ENCODE results near the gene SSB. TPM values are rescaled to one million over a fixed set of nuclear protein-coding genes. Genes with fewer than 3 reads are reported as not detected.

Gene SSB
- total RNA-seq, 1 experiment from 2014 or later, result 108 TPM

- CTCF ChIA-PET, result no interaction called here
- POLR2A ChIA-PET (ENCODE audit: unreplicated experiment), result no interaction called here
- H3K36me3 ChIP-seq (ENCODE audit: low read depth, low read length), result no peaks in the 10 kb centered on the region
- no peaks in the 10 kb centered on the region for H3K9me3 ChIP-seq (ENCODE audit: low read length)
- H3K27ac ChIP-seq (ENCODE audit: low read length), result no peak overlapping the region
- no peak overlapping the region for H3K4me2 ChIP-seq (ENCODE audit: low read length)
- no peak overlapping the region for H3K9ac ChIP-seq (ENCODE audit: low read length)
- H4K20me1 ChIP-seq (ENCODE audit: low read length), result no peaks in the 10 kb centered on the region
- H2AFZ ChIP-seq (ENCODE audit: low read length), result no peak overlapping the region
- no peak for DNase-seq
- no peaks in the 10 kb centered on the region for H3K27me3 ChIP-seq (ENCODE audit: low read length)
- H3K4me1 ChIP-seq (ENCODE audit: insufficient read depth, low read length), result 0 out of 2 replicates have a peak, but pooled peaks cover under 1% of the 10 kb centered on the region
- no TSS peak for BruUV-seq (replicated peaks)
- no peak for TF ChIP-seq EZH2phosphoT487 (IDR thresholded peaks at IDR 0.05; ENCODE audit: borderline replicate concordance, low read length)
- TF ChIP-seq EZH2 (IDR thresholded peaks at IDR 0.05; ENCODE audit: low read length, unreplicated experiment), result no peak
- TF ChIP-seq CTCF (conservative IDR thresholded peaks at IDR 0.05; ENCODE audit: low read depth, low read length), result no peak
- H3K79me2 ChIP-seq (ENCODE audit: low read length), result no peaks in the 10 kb centered on the region
- ATAC-seq, result no peak
- H3K9me2 ChIP-seq (replicated peaks; ENCODE audit: low read length), result no peaks in the 10 kb centered on the region
- no peaks in the 10 kb centered on the region for H3F3A ChIP-seq (ENCODE audit: low read length, unreplicated experiment)
- no peak overlapping the region for H3K4me3 ChIP-seq (ENCODE audit: low read length)
- intact Hi-C loops (cut with micrococcal nuclease), result no loop called here
Measured at GRCh38 chr2:169772651-169773050, 26.0 kb upstream of the SSB start.

GRCh38 chr2:169775354-169775753, 23.3 kb upstream of the SSB start:
- H3F3A ChIP-seq (ENCODE audit: low read length, unreplicated experiment), result no peaks in the 10 kb centered on the region
- H3K36me3 ChIP-seq (ENCODE audit: low read depth, low read length), result no peaks in the 10 kb centered on the region
- TF ChIP-seq EZH2phosphoT487 (IDR thresholded peaks at IDR 0.05; ENCODE audit: borderline replicate concordance, low read length) (no peak), CTCF (conservative IDR thresholded peaks at IDR 0.05; ENCODE audit: low read depth, low read length) (no peak)
- H3K9ac ChIP-seq (ENCODE audit: low read length), result no peak overlapping the region
- no peaks in the 10 kb centered on the region for H3K9me3 ChIP-seq (ENCODE audit: low read length)
- no peaks in the 10 kb centered on the region for H3K27me3 ChIP-seq (ENCODE audit: low read length)
- peak overlapping the region; percentile 65; the same call in 1 of the 2 replicates for H2AFZ ChIP-seq (ENCODE audit: low read length)
- no peak for DNase-seq
- no peak for ATAC-seq
- H3K4me1 ChIP-seq (ENCODE audit: insufficient read depth, low read length), result no peaks in the 10 kb centered on the region
- BruUV-seq (replicated peaks), result no TSS peak
- no peak overlapping the region for H3K4me3 ChIP-seq (ENCODE audit: low read length)
- no peak overlapping the region for H3K4me2 ChIP-seq (ENCODE audit: low read length)
- H3K9me2 ChIP-seq (replicated peaks; ENCODE audit: low read length), result no peaks in the 10 kb centered on the region
- ChIA-PET CTCF (no interaction called here), POLR2A (ENCODE audit: unreplicated experiment) (no interaction called here)
- no peaks in the 10 kb centered on the region for H3K79me2 ChIP-seq (ENCODE audit: low read length)
- no peak overlapping the region for H3K27ac ChIP-seq (ENCODE audit: low read length)
- intact Hi-C loops (cut with micrococcal nuclease), result no loop called here
- no peaks in the 10 kb centered on the region for H4K20me1 ChIP-seq (ENCODE audit: low read length)

DNA sequence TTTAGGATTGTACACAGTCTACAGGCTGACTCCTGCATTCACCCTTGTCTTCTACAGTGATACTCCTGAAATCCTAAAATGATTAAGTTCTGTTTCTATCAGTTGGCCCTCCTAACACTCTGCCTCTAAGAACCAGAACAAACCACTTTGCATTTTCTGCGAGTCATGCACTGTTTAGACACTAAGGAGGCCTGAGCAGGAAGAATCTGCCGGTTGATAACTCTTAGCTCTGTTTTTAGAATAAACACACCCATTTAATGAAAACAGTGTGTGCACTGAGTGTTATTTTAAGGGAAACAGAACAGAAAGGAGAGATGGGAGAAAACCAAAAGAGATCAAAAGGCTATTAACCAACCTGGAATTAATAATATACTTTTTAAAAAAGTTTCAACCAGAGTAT, 22.9 kb upstream of the SSB start:
- TF ChIP-seq EZH2 (IDR thresholded peaks at IDR 0.05; ENCODE audit: low read length, unreplicated experiment) (no peak), EZH2phosphoT487 (IDR thresholded peaks at IDR 0.05; ENCODE audit: borderline replicate concordance, low read length) (no peak), CTCF (conservative IDR thresholded peaks at IDR 0.05; ENCODE audit: low read depth, low read length) (no peak)
- Histone ChIP-seq H3K27ac (ENCODE audit: low read length) (no peak overlapping the region), H2AFZ (ENCODE audit: low read length) (peak overlapping the region; percentile 65), H3F3A (ENCODE audit: low read length, unreplicated experiment) (no peaks in the 10 kb centered on the region), H3K9me3 (ENCODE audit: low read length) (no peaks in the 10 kb centered on the region), H3K4me3 (ENCODE audit: low read length) (no peak overlapping the region), H3K4me2 (ENCODE audit: low read length) (no peak overlapping the region), H3K79me2 (ENCODE audit: low read length) (no peaks in the 10 kb centered on the region), H3K9me2 (replicated peaks; ENCODE audit: low read length) (no peaks in the 10 kb centered on the region), H4K20me1 (ENCODE audit: low read length) (no peaks in the 10 kb centered on the region), H3K9ac (ENCODE audit: low read length) (no peak overlapping the region), H3K4me1 (ENCODE audit: insufficient read depth, low read length) (no peaks in the 10 kb centered on the region), H3K27me3 (ENCODE audit: low read length) (no peaks in the 10 kb centered on the region), H3K36me3 (ENCODE audit: low read depth, low read length) (no peaks in the 10 kb centered on the region)
- no TSS peak for BruUV-seq (replicated peaks)
- peak; percentile 15 for DNase-seq
- ATAC-seq, result no peak
- intact Hi-C loops (cut with micrococcal nuclease), result no loop called here
- POLR2A ChIA-PET (ENCODE audit: unreplicated experiment), result no interaction called here
- CTCF ChIA-PET, result no interaction called here

All from PC-3 (cell line).